HL-60 (cell line): ENCODE data around the gene COL28A1.

Experiments used
- CTCF ChIP-seq: IDR thresholded peaks from one replicate; pipeline ENCODE4 v1.5.1; 2011; ENCODE audit warnings: low read length, control low read depth, inconsistent platforms; ENCODE audit not compliant: insufficient read depth
- GABPA ChIP-seq: IDR thresholded peaks from 2 replicates; pipeline ENCODE4 v1.6.1; 2012; ENCODE audit warnings: low read depth
- POLR2AphosphoS5 ChIP-seq: IDR thresholded peaks from 2 replicates; pipeline ENCODE4 v1.6.1; 2012; ENCODE audit warnings: low read depth

- TF ChIP-seq POLR2AphosphoS5 (no peak), CTCF (no peak), GABPA (no peak)
Observed at GRCh38 chr7:7317850-7318249, 217.8 kb downstream of the COL28A1 start.
